Spinal cord (tissue), 10 donors: ENCODE data around the gene FGF2. TPM values are rescaled to one million over a fixed set of nuclear protein-coding genes. Genes with fewer than 3 reads are reported as not detected.
"Not testable (repeated sequence)": the region's sequence is repeated elsewhere in the genome, so short reads cannot be mapped to it uniquely, and the experiment has no call there.

Experiments used
- DNase-seq, 6 donors: peaks; one replicate each; pipeline versions ENCODE4 v3.0.0 to v3.0.0-alpha.2; 2013 to 2015; ENCODE audit warnings: low spot score in 6 of 6, low read depth in 4 of 6
- H3K27ac ChIP-seq: one replicate; pipeline ENCODE4 v1.5.1; 2013; ENCODE audit warnings: low read depth, low read length, control low read depth
- H3K27me3 ChIP-seq: one replicate; pipeline ENCODE4 v1.6.1; 2013; ENCODE audit warnings: low read length; ENCODE audit not compliant: control insufficient read depth, insufficient read depth
- H3K36me3 ChIP-seq: one replicate; pipeline ENCODE4 v1.6.1; 2013; ENCODE audit warnings: low read length; ENCODE audit not compliant: control insufficient read depth, insufficient read depth
- H3K4me1 ChIP-seq: one replicate; pipeline ENCODE4 v1.6.1; 2013; ENCODE audit warnings: low read length; ENCODE audit not compliant: control insufficient read depth, insufficient read depth
- H3K4me3 ChIP-seq: one replicate; pipeline ENCODE4 v1.5.1; 2013; ENCODE audit warnings: low read depth, low read length, control low read depth
- H3K9me3 ChIP-seq: one replicate; pipeline ENCODE4 v1.6.1; 2013; ENCODE audit warnings: low read length; ENCODE audit not compliant: control insufficient read depth, insufficient read depth
- WGBS: methylation state at CpG from one replicate; pipeline ENCODE4 v1.1.5; 2013; ENCODE audit warnings: missing lambda C conversion rate; ENCODE audit not compliant: insufficient coverage; 5-methylcytosine and 5-hydroxymethylcytosine counted together
- polyA plus RNA-seq, 2 donors: library from polyadenylated mRNA; unstranded; fragments of 120-200 nt; gene quantifications; one replicate each; pipeline ENCODE4 v1.2.1, GENCODE V29; 2013; ENCODE audit not compliant: insufficient read length in 2 of 2
- total RNA-seq, 2 donors: library from RNA; depleted of rRNA in 1 of 2; stranded (reverse); fragments of 120-200 nt in 1 of 2; fragments of >200 nt in 1 of 2; gene quantifications; one replicate each; pipeline versions ENCODE4 v1.2.3 to v1.2.4, GENCODE V29; 2013 to 2014
- donor health status: healthy.

Gene FGF2
- total and polyA plus RNA-seq, 4 donors: 11.9 to 38.1 (median 17.3) TPM

DNA sequence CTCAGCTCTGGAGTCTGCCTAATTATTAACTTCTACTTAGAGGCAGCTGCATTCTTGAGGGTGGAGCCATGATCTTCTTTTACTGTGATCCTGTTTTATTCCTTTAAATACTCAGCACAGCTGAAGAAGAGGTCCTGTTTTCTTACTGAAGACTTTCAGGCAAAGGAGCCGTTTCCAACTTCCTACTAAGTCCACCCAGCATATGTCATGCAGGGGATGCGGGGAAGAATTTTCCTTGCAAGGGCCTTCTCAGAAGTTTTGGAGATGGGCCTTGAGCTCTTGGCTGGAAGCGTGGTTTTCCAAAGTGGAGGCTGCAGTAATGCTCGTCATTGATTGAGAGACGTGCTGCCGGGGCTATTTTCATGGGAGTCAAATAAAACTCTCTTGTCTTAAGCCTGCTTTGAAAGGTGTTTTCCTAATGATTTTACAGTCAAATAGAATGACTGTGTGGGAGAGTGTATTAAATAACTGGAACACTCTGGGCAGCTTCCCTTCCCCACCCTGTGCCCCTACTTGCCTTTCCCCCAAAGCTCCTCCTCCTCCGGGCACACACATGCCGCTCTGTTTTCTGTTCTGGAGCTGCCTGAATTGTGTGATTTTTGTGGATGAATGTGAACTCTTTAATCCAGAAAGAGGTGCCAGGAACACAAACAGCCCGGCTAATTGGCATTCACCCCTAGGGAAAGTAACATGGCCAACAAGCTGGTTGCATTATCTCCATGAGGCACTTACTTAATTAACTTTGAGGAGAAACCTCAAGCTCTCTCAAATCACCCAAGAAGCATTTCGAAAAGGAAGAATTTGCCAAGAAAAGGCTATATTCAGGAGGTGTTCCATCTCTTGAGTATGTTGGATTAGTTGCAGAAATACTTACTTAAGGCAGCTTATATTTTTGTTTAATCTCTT, 28.1 kb downstream of the FGF2 start:
- Histone ChIP-seq H3K4me3 (no peak overlapping the region), H3K9me3 (no peaks in the 10 kb centered on the region), H3K27ac (peak overlapping the region; percentile 90), H3K27me3 (no peaks in the 10 kb centered on the region), H3K4me1 (peaks cover 4% of the 10 kb centered on the region), H3K36me3 (no peaks in the 10 kb centered on the region)
- DNase-seq: peak; percentile 56 to 93 (median 65)
- 49% methylated on average over 2 of the region's 10 CpGs for WGBS

DNA sequence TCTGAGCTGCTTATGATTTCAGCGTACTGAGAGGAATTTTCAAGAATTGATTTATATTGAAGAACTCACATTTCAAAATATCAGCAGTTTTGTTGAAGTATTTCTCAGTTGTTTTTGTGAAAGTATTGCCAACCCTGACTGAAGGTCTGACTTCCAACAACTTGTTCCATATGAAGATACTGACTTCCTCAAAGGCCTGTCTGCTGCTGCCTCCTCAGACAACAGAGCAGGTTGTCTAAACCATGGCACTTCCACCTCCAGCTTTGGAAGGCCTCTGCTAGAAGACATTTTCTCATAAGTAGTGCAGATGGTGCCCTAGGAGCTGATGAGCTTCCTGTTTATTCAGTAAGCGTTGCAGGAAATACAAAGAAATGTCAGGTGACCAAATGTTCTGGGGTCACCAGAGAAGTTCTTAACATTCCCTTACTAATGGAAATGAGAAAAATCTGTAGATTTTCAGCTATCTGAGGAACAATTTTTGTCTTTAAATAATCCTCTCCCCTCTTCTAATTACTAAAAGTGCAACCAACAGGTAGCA, 28.8 kb downstream of the FGF2 start:
- peak in 1 of 6 donors; percentile 5 for DNase-seq
- no peak overlapping the region for H3K4me3 ChIP-seq
- WGBS: no CpG with 5 or more reads among the region's 2 CpGs
- peaks cover 4% of the 10 kb centered on the region for H3K4me1 ChIP-seq
- no peaks in the 10 kb centered on the region for H3K36me3 ChIP-seq
- H3K9me3 ChIP-seq: no peaks in the 10 kb centered on the region
- H3K27ac ChIP-seq: peak overlapping the region; percentile 90
- no peaks in the 10 kb centered on the region for H3K27me3 ChIP-seq

DNA sequence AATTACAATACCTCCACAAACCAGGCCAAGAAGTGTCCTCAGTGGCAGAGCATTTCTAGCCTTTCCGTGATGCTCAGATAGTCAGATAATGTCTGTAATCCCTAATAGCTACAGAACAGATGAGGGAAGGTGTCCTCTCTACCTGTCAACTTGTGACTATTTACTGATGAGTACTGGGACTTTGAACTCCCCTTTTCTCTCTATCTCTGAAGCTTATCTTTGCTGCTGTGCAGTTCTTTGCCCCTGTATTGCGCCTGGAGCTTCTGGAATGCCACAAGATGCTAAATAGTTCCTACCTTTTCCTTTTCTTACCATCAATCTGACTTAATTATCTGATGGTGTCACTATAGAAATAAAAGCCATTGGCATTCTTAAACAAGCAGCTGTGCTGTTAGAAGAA, 30.5 kb downstream of the FGF2 start:
- H3K9me3 ChIP-seq: no peaks in the 10 kb centered on the region
- H3K27me3 ChIP-seq: no peaks in the 10 kb centered on the region
- no peak for DNase-seq
- WGBS: no CpG with 5 or more reads among the region's 2 CpGs
- no peak overlapping the region for H3K4me3 ChIP-seq
- no peaks in the 10 kb centered on the region for H3K36me3 ChIP-seq
- H3K4me1 ChIP-seq: peaks cover 4% of the 10 kb centered on the region
- no peak overlapping the region for H3K27ac ChIP-seq

DNA sequence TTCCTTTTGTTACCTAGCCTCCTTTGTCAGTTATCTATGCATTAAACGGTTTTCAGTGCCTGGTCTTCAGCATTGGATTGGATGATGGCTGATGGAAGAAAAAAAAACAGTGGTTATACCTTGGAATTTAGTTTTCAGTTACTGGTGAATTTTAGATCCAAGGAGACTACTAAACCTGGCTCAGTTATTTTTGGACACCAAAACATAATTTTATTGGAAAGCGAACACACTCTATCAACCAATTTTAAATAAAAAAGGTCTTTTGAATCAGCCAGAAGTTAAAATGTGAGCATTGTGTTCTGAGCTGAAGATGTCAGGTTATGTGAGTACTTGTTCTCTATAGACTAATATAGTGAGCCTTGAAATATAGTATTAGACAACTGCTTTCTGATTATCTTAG, 32.1 kb downstream of the FGF2 start:
- Histone ChIP-seq H3K27me3 (no peaks in the 10 kb centered on the region), H3K4me1 (peaks cover 4% of the 10 kb centered on the region), H3K4me3 (no peak overlapping the region), H3K27ac (no peak overlapping the region), H3K36me3 (no peaks in the 10 kb centered on the region), H3K9me3 (no peaks in the 10 kb centered on the region)
- WGBS: no CpG with 5 or more reads among the region's 2 CpGs
- DNase-seq: no peak

DNA sequence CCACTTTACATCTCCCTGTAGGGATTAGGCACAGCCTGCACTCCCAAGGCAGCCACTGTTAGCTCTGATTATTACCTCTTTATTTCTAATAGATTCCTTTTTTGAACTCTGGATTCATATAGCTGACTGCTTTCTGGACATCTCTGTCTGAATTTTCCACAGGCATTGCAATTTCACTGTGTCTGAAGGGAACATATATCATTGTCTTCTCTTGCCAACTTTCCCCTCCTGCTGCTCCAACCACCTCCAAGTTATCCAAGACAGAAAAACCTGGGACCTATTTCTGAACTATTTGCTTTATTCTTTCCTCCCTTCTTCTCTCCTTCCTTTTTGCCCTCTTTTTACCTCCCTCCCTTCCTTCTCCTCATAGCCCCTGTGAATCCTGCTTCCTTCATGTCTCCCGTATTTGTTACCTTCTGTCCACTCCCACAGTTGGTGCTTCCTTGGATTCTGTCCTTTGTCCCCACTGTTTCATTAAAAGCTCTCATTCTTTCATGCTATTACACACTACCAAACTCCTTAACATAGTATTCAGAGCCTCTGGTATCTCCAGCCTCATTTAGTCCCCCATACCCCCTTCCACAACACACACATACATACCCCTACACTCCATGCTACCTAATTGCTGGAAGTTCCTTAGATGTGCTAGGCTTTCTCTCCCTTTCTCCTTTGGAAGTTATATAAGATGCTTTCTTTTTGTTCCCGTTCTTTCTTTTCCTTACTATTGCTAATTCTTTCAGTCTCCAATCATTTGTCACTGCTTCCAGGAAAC, 34.7 kb downstream of the FGF2 start:
- no peak for DNase-seq
- WGBS: 72% methylated on average over 1 of the region's 2 CpGs
- H3K36me3 ChIP-seq: no peaks in the 10 kb centered on the region
- H3K27ac ChIP-seq: no peak overlapping the region
- H3K4me3 ChIP-seq: no peak overlapping the region
- H3K4me1 ChIP-seq: no peaks in the 10 kb centered on the region
- no peaks in the 10 kb centered on the region for H3K9me3 ChIP-seq
- no peaks in the 10 kb centered on the region for H3K27me3 ChIP-seq

DNA sequence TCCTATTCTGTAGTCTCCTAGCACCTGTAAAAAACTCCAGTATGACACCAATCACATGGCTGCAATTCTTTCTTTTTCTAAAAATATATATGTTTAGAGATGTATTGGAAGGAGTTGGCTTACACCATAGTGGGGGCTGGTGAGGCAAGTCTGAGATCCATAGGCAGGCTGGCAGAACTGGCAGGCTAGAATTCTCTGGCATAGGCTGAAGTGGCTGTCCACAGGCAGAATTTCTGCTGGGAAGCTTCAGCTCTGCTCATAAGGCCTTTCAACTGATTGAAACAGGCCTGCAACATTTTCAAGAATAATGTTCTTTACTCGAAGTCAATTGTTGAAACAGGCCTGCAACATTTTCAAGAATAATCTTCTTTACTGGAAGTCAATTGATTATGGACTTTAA, 37.0 kb downstream of the FGF2 start:
- no peaks in the 10 kb centered on the region for H3K36me3 ChIP-seq
- H3K27ac ChIP-seq: no peak overlapping the region
- WGBS: no CpG with 5 or more reads among the region's 1 CpG
- no peaks in the 10 kb centered on the region for H3K27me3 ChIP-seq
- DNase-seq: peak in 2 of 6 donors; percentile 7 to 16
- H3K4me1 ChIP-seq: no peaks in the 10 kb centered on the region
- H3K4me3 ChIP-seq: no peak overlapping the region
- no peaks in the 10 kb centered on the region for H3K9me3 ChIP-seq

DNA sequence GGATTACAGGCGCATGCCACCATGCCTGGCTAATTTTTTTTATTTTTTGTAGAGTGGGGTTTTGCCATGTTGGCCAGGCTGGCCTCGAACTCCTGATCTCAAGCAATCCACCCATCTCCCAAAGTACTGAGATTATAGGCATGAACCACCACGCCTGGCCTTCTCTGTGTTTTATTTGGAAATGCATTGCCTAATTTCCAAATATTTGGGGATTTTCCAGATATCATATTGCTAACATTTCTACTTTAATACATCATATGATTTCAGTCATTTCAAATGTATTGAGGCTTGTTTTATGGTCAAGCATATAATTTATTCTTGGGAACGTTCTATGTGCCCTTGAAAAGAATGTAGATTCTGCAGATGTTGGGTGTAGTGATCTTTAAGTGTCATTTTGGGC, 38.8 kb downstream of the FGF2 start:
- no peak overlapping the region for H3K27ac ChIP-seq
- DNase-seq: no peak
- H3K4me1 ChIP-seq: no peaks in the 10 kb centered on the region
- H3K9me3 ChIP-seq: peaks cover 2% of the 10 kb centered on the region
- no peaks in the 10 kb centered on the region for H3K27me3 ChIP-seq
- H3K36me3 ChIP-seq: no peaks in the 10 kb centered on the region
- no peak overlapping the region for H3K4me3 ChIP-seq
- no CpG with 5 or more reads among the region's 4 CpGs for WGBS

DNA sequence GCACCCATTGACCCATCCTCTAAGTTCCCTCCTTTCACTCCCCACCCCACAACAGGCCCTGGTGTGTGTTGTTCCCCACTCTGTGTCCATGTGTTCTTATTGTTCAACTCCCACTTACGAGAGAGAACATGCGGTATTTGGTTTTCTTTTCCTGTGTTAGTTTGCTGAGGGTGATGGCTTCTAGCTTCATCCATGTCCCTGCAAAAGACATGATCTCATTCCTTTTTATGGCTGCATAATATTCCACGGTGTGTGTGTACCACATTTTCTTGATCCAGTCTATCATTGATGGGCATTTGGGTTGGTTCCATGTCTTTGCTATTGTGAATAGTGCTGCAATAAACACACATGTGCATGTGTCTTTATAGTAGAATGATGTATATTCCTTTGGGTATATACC, 41.6 kb downstream of the FGF2 start:
- 100% methylated on average over 1 of the region's 3 CpGs for WGBS

DNA sequence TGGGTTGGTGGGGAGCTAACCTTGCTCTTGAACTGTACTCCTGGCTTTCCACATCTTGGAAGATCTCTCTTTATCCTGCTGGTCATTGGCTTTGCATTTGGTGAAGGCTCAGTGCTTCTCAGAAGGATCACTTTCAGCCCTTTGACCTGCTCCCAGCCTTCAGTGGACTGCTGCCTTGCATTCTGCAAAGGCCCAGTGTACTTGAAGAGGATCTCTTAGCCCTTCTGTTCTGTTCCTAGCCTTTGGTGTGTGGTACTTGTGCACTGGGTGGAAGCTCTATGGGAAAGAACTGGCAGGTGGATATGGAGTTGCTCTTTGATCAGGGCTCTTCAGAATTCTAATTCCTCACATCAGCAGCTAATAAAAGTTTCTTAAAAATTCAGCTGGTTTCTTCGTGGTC, 46.5 kb downstream of the FGF2 start:
- Histone ChIP-seq H3K27ac (no peak overlapping the region), H3K36me3 (no peaks in the 10 kb centered on the region), H3K9me3 (peaks cover 2% of the 10 kb centered on the region), H3K4me1 (no peaks in the 10 kb centered on the region), H3K27me3 (no peaks in the 10 kb centered on the region), H3K4me3 (no peak overlapping the region)
- no peak for DNase-seq
- no CpG with 5 or more reads among the region's 1 CpG for WGBS

More for the DNA sequence above, 41.6 kb downstream of the FGF2 start:
- not testable (repeated sequence) for H3K9me3 ChIP-seq, DNase-seq, H3K4me3 ChIP-seq, H3K36me3 ChIP-seq, H3K27ac ChIP-seq, H3K4me1 ChIP-seq, H3K27me3 ChIP-seq
